HG03045 (cell line): ENCODE data around the gene ALG11.
"Not testable (repeated sequence)": the region's sequence is repeated elsewhere in the genome, so short reads cannot be mapped to it uniquely, and the experiment has no call there.

Experiments used
- ATAC-seq: cut with Tn5 transposase; IDR thresholded peaks from one replicate; pipeline ENCODE4 v1.9.1; 2021; ENCODE audit warnings: mild to moderate bottlenecking, moderate library complexity; ENCODE audit not compliant: unreplicated experiment

The ALG11 gene, protein sequence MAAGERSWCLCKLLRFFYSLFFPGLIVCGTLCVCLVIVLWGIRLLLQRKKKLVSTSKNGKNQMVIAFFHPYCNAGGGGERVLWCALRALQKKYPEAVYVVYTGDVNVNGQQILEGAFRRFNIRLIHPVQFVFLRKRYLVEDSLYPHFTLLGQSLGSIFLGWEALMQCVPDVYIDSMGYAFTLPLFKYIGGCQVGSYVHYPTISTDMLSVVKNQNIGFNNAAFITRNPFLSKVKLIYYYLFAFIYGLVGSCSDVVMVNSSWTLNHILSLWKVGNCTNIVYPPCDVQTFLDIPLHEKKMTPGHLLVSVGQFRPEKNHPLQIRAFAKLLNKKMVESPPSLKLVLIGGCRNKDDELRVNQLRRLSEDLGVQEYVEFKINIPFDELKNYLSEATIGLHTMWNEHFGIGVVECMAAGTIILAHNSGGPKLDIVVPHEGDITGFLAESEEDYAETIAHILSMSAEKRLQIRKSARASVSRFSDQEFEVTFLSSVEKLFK

DNA sequence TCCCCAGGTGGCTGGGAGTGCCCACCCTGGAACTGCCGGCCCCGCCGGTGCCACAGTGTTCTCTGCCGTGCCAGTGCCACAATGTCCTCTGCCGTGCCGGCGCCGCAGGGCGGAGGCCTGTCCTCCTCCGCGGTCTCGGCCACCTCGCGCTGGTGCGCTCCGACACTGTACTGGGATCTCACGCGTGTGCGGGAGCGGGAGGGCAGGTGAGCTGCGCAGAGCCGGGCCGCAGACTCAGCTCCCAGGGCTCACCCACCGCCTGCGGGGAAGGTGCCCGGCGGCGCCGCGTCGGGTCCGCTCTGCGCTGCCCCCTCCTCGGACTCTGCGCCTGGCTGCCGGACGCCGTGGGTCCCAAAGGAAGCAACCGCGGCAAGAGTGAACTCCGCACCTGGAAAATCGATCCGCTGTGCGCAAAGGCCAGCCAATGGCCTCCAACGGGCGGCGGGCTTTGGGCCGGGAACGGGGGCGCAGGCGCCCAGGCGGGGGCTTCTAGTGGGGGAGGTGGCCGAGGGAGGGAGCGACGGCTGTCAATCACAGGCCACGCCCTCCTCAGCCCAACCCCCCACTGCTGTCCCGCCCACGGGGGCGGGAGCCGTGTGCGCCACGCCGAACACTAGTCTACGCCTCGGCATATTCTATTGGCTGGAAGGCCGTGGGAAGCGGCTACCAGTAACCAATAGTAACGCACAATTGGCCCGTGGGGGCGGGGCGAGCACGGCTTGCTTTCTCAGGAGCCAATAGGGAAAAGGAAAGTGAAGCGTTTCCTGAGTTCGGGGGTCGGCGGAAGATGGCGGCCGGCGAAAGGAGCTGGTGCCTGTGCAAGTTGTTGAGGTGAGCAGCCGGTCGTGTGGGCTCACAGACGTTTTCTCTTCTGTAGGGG lies at the start of gene ALG11:
Gene ALG11 (plus strand): TSS at position 767 of the 880 bp plus-strand sequence. CDS start 21 bp downstream, at position 788.
- ATAC-seq = peak; percentile 100

DNA sequence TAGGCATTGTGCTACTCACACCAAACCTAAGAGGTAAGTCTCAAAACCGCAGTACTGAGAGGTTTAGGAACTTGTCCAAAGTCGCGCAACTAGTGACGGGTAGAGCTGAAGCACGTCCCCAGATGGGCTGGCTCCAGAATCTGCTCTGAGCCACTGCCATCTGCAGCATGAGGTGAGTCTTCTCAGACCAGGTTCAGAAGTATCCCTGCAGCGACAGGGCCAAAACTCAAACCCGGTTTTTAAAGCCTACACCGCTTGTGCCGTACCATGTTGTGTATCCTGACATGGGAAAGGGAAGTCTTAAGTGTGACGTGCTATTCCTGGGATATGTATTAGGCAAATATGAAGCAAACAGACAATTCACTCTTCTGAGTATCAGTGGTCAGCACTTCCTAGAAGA lies 46.0 kb upstream of the ALG11 start:
- ATAC-seq = no peak

DNA sequence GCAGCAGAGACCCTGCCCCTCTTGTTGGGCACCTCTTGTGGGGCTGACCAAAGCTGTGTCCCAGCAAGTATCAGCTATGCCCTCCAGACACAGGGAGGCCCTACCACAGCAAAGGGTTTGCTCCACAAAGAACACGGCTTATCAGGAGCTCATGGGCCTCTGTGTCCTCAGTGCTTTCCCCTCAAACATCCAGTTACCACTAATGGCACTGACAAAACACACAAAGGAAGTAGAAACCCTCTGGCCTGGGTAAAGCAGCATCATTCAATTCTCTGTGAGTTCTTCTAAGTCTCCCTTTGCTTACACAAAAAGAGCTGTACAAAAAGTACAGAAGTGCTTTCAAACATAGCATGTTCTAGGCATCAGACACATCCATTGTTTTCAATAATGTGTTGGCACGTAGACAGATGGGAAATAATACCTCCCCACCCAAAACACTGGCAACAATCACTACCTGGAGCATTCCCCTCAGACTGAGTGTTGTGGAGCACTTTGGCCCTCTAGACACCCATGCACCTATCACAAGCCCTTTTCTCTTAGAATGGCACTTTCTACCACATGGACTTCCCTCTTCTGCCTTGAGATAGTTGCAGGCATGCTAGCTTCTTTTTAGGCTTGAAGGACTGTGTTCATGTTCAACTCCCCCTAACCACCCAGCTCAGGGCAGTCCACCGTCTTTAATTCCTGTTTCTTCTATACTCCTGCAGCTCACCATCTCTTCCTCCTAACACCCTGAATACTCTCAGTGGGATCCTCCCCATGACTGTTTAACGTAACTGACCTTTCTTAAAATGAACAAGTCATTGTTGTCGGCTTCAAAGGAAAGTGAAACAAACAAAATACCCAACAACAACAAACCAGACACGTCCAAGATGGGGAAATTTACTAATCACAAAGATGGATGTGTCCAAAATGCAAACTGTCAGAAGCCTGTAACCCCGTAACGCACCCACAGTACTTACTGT lies 44.4 kb upstream of the ALG11 start:
- ATAC-seq = no peak

DNA sequence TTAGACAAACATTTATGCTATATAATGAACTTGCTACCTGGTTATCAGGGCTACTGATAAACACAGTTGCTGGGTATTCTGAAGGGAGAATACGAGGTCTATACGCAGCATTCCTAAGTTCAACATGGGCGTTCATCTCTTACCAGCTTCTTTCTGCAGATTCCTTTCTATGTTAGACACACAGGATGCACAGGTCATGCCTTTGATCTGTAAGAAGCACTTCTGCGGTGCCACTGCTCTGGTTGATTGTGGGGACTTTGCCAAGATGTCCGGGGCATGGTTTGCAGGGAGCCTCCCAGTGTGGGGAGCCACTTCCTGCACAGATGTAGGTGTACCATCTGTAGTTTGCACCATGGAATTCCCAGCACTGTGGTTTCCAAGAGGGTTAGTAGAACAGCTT lies 41.8 kb upstream of the ALG11 start:
- no peak for ATAC-seq

DNA sequence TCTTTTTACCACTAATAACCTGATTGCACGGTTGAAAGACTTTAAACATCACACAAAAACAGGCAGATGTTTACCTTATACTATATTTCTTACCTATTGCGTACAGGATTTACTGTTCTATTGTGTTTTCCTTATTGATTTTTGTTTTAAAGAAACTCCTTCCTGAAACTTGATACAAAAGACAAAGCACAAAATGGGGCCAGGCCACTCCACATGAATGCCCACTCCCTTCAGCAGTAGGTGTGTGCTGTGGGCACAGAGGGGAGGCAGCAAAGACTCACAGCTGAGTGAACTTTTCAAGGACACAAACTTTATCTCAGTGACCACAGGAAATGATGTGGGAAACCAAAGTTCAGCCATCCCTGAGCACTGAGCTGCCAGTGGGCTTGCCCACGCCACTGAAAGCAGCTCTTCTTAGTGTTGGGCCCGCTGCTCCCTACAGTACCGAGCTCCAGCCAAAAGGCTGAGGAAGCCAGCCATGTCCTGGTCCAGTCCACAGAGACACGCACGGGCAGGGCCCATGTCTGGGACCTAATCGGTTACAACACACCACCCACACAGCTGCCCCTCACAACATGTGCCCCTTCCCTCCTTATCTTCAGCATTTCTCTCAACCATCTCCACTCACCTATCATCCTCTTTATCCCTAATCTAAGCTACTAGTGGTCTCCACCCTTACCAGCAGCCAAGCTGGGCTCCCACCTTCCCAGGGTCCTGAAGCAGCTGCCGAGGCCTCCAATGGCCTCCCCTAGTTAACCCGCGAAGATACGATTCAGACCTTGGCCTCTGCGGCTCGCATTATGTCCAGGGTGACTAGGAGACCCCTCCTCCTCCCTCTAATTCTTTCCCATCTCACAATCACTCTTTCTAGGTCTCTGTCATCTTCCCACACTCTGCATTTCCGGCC lies 40.4 kb upstream of the ALG11 start:
- ATAC-seq = no peak

DNA sequence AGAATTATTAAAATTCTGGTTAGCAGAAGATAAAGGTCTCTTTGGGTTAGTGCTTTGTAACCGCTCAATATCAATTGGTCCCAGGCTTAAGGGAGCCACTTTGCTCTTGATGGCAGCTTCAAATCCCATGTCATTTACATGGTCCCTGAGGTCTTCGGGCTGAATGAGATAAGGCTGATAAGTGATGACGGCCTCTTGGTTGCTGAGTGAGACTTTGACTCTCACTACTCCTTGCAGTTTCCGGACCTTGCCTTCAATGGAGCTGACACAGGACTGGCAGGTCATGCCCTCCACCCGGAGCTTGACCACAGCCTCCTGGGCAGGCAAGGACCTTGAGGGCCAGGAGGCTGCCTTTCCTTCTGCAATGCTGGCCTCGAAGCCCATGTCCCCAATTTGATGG lies 37.7 kb upstream of the ALG11 start:
- no peak for ATAC-seq

DNA sequence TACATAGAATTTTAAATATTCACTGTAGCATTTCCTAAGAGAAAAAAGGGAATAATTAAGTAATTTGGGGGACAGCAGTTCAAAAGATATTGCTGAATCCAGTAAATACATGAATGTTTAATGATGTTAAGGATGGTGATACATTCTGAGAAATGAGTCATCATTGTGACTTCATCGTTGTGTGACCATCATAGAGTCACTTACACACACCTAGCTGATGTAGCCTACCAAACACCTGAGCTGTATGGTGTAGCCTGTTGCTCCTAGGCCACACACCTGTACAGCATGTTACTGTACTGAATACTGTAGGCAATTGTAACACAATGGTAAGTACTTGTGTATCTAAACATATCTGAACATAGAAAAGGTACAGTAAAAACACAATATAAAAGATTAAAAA lies 35.8 kb upstream of the ALG11 start:
- no peak for ATAC-seq

DNA sequence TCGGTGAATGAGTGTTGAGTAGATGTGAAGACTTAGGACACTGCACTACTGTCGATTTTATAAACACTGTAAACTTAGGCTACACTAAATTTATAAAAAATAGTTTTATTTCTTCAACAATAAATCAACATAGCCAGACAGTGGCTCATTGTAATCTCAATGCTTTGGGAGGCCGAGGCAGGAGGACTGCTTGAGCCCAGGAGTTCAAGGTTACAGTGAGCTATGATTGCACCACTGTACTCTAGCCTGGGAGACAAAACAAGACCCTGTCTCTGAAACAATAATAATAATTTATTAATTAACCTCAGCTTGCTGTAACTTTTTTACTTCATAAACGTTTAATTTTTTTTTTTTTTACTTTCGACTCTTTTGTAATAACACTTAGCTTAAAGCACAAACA lies 35.3 kb upstream of the ALG11 start:
- no peak for ATAC-seq

DNA sequence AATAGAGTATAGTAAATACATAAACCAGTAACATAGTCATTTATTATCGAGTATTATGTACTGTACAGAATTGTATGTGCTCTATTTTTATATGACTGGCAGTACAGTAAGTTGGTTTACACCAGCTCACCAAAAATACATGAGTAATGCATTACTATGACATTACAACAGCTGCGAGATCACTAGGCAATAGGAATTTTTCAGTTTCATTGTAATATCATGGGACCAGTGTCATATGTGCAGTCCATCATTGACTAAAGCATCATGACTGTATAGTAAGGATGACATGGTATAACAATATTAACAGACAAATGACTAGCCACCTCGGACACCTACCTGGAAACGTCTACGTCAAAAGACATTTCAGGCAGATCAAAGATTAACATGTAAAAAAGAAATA lies 34.6 kb upstream of the ALG11 start:
- ATAC-seq = no peak

DNA sequence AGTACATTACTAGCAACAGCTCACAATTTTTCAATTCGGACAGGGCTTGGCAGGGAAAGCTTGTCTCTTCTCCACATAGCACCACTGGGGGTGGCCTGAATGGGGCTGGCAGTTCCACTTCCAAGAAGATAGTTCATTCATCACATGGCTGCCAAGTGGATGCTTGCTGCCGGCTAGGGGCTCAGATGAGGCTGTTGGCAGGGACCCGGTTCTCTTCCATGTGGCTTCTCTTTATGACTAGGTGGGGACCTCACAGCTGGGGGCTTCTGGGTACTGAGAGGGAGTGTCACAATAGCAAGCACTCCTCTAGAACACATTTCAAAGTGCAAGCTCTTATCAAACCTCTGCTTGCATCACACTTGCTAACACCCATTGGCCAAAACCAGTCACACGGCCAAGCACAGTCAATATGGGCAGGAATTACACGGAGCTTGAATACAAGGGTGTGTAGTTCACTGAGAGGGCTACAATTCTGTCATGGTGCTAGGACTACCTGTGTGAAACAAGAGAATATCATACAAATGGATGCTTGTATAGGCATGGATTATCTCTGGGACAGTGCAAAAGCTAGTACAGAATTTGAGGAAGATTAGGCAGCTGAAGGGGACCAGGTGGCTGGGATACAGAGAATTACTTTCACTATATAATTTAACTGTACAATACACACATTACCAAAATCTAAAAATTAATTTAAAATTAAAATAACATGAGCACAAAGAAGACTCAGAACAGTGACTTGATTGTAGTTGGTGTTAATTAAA lies 33.2 kb upstream of the ALG11 start:
- ATAC-seq = no peak

DNA sequence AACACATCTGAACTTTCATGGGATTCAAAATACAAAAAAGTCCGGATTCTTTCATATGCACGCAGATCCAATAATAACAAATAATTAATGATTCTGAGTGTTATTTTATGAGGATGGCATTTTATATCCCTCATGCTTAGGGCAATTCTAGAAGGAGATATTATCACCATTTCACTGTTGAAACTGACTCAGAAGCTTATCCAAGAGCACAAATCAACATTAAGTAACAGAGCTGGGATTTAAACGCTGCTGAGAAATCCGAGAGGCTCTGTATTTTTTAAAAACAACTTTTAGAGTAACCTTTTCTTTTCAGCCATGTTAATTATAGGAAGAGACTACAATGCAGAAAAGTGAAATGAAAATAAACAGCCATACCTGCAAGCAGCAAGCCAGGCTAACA lies 31.3 kb upstream of the ALG11 start:
- no peak for ATAC-seq

DNA sequence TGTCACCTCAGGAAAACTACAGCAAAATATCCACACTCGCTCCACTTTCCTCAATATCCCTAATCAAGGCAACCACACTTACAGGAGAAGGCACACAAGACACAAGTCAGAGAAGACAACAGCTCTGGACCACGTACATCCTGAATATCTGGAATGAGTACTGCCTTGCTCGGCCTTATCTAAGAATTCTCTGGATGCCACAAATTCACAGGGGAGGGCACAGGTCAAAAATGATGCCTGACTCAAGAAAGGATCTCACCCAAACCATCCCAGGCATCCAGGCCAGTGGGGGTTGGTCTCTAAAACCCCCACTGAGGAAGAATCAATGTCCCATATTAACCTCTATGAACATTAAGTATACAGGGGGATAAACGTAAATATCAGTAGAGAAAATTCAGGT lies 30.8 kb upstream of the ALG11 start:
- no peak for ATAC-seq

DNA sequence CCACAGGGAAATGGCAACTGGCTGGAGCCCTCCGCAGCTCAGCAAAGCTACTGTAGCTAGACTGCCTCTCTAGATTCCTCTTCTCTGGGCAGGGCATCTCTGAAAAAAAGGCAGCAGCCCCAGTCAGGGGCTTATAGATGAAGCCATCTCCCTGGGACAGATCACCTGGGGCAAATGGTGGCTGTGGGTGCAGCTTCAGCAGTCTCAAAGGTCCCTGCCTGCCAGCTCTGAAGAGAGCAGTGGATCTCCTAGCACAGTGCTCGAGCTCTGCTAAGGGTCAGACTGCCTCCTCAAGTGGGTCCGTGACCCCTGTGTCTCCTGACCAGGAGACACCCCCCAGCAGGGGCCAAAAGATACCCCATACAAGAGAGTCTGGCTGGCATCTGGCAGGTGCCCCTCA lies 28.9 kb upstream of the ALG11 start:
- not testable (repeated sequence) for ATAC-seq

DNA sequence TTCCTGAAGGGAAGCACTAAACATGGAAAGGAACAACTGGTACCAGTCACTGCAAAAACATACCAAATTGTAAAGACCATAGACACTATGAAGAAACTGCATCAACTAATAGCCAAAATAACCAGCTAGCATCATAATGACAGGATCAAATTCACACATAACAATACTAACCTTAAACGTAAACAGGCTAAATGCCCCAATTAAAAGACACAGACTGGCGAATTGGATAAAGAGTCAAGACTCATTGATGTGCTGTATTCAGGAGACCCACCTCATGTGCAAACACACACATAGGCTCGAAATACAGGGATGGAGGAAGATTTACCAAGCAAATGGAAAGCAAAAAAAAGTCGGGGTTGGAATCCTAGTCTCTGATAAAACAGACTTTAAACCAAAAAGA lies 27.3 kb upstream of the ALG11 start:
- ATAC-seq = not testable (repeated sequence)

DNA sequence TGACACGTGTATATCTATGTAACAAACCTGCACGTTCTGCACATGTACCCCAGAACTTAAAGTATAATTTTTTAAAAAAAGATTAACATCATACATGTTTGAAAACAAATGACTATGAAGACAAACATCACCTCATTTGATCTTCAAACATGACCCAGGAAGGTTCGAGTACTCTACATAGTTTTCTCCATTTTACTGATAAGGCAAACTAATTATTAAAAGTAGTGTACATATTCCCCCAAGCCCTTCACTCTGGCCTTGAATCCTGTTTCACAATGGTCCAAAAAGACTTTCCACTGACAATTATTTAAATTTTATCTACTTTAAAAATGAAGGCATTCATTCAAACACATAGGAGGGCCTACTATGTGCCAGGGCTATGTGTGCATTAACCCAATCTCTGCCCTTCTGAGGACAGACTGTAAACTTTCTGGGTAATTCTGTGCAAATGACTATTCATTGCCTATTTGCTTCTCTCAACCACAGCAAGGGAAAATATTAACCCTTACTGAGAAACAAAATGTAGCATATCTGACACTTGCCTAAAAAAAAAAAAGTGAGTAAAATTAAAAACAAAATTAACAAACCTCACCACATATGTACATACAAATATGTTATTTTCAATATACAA lies 23.1 kb upstream of the ALG11 start:
- no peak for ATAC-seq

DNA sequence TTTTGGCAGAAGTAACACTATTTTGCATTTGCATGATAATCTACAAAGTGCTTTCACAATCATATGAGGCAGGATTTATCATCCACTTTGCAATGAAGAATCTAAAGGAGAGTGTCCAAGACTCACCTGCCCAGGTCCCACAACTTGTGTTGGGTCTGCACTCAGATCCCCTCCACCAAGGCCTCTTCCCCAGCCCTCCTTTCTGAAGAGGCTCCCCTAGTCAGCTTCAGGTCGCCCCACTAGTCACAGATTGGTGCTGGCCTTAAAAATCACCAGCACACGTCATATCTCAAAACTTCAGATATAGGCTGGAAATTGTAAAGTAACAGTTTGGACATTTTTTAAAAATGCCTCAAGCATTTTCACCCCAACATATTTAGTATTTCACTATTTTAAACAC lies 18.5 kb upstream of the ALG11 start:
- no peak for ATAC-seq

DNA sequence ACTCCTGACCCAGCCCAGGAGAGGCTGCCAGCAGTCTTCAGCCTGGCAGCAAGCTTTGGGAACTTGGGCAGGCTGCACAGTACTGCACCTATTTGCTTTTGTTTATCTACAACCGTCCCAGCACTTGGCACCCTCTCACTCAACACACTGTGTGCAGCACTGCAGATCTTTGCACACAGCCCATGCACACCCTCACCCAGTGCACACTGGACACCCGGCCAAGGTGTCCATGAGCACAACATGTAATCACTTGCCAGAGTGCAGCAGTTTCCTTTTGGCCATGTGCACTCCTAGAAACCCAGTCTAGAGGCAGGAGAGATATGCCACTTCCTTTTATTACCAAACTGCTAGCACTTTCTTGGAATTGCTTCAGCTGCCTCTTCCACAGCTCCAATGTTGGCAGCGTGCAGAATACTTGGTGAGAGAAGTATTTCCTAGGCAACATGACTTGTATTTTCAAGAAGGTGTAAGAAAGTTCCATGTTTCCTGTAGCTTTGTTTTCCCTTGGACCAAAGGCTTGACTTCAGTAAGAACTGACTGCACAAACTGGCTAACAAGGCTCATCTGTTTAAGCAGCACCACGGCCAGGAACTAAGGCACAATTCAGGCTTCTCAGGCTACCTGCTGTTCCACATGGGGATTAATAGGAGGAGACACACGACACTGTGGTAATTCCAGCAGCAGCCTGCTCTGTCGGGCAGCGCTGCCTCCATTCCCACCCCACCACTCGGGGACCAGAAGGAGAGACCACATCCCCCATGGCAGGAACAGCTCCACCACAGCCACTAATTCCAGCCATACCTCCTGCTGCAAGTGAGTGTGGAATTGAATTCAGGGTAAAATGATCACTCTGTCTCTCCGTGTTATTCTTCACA lies 16.3 kb upstream of the ALG11 start:
- no peak for ATAC-seq

DNA sequence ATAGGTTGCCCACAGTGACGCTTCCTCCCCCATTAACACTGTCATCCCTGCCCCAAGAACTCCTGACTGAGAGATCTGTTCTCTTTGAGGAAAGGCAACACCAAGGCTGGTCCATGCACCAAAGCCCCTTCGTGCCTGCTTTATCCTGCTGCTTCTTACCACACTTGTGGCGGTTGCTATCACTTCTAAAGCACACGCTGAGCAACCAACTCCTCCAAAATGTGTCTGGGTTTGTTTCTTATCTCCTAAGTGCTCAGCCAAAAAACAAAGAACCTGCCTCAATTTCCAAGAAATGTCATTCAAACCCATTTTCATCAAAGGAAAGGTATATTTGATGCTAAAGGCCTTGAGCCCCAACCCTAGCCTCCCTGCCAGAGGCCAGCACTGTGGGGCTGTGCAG lies 15.6 kb upstream of the ALG11 start:
- ATAC-seq = no peak
